Mucosa of gallbladder (tissue), 1 donor: ENCODE results near the gene PIK3C2B. TPM values are rescaled to one million over a fixed set of nuclear protein-coding genes. Genes with fewer than 3 reads are reported as not detected.
"Not testable (repeated sequence)": the region's sequence is repeated elsewhere in the genome, so short reads cannot be mapped to it uniquely, and the experiment has no call there.

ENCODE experiments used
- DNase-seq: peaks from one replicate; pipeline ENCODE4 v3.0.0-alpha.2; 2020; ENCODE audit warnings: low spot score
- total RNA-seq: library from RNA; stranded (reverse); gene quantifications from one replicate; pipeline ENCODE4 v1.2.1, GENCODE V29; 2021
- donor health status: DM: no; HTN: no; CAD: no.

PIK3C2B gene, protein sequence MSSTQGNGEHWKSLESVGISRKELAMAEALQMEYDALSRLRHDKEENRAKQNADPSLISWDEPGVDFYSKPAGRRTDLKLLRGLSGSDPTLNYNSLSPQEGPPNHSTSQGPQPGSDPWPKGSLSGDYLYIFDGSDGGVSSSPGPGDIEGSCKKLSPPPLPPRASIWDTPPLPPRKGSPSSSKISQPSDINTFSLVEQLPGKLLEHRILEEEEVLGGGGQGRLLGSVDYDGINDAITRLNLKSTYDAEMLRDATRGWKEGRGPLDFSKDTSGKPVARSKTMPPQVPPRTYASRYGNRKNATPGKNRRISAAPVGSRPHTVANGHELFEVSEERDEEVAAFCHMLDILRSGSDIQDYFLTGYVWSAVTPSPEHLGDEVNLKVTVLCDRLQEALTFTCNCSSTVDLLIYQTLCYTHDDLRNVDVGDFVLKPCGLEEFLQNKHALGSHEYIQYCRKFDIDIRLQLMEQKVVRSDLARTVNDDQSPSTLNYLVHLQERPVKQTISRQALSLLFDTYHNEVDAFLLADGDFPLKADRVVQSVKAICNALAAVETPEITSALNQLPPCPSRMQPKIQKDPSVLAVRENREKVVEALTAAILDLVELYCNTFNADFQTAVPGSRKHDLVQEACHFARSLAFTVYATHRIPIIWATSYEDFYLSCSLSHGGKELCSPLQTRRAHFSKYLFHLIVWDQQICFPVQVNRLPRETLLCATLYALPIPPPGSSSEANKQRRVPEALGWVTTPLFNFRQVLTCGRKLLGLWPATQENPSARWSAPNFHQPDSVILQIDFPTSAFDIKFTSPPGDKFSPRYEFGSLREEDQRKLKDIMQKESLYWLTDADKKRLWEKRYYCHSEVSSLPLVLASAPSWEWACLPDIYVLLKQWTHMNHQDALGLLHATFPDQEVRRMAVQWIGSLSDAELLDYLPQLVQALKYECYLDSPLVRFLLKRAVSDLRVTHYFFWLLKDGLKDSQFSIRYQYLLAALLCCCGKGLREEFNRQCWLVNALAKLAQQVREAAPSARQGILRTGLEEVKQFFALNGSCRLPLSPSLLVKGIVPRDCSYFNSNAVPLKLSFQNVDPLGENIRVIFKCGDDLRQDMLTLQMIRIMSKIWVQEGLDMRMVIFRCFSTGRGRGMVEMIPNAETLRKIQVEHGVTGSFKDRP (N-terminal part only)
- total RNA-seq: 64.6 TPM

DNA sequence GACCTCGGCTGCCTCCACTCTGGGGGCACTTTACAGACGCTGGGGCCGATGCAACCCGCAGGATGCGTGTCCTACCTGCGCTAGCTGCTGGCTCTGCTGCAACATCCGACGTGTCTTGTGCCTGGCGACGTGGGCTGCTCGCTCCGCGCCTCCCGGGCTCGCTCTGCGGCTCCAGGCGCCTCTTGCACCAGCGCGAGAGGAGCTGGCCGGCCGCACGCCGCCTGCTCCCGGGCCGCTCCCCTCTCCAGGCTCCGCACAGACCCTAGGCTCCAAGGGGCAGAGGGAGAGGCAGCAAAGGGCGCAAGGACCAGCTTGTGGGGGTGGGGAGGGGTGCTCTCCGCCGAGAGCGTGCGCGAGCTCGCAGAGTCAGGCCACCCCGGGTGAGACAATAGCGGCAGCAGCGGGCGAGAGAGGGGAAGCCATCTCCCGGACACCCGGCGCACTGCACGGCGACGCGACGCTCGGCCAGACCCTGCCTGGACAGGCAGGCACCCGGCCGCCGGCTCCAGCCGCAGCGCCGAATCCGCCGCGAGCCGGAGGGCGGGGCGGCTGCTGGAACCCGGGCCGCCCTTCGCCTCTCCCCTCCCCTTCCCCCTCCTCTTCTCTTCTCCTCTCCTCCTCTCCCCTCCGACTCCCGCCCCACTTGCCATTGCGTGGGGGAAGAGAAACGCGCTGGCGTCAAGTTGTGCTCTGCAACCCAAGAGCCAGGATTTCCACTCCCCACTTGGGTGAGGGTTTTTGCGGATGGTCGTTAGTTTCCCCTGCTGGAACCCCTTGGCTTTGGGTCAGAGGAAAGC, at the start of gene PIK3C2B:
Gene PIK3C2B (minus strand): TSS at position 525 of the 797 bp plus-strand sequence. CDS start 25,003 bp downstream, outside the sequence.
- peak; percentile 68 for DNase-seq

DNA sequence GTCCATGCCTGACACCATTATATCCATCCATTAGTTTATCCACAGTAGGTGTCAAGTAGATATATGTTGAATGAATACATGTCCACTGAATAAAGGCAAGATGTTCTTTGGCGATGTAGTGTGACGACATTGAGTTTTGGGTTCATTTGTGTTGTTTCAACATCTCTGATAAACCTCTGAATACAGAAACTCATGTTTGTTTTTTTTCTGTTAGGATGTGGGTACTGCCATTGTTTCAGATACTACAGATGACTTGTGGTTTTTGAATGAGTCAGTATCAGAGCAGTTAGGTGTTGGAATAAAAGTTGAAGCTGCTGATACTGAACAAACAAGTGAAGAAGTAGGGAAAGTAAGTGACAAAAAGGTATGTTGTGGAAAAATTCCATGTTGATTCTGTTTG, 49.7 kb upstream of the PIK3C2B start:
- no peak for DNase-seq

DNA sequence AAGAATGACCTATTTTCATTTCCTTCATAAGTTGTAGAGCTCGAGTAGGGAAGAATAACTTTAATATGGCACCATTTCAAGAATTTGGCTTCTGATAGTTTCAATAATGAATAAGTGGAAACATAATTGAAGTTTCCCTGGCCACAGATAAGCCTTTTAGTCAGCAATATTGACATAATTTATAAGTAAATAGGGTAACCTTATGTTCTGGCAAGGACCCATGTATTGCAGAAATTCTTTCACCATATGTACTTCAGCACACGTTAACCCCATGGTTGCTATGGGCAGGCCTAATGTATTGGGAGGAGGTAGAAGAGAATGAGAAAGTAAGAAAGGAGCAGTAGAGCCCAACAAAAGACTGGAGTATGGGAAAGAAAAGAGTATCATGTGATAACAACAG, 47.0 kb upstream of the PIK3C2B start:
- no peak for DNase-seq

DNA sequence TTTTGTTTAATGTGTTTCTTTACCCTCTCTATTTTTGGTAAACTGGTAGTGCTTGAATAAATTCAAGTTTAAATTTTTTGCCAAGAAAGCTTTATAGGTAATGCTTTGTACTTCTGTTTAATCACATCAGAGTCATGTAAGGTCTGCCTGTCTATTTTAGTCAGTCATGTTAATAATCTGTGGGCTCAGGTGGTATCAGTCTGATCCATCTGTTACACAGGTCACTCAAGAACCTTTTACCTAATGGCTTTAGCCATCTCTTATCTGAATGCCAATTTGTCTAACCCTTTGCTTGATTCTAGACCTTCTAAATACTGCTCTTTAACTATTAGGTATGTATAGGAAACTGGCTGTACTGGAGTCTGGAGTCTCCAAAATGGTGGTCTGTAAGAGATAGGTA, 38.2 kb upstream of the PIK3C2B start:
- no peak for DNase-seq

DNA sequence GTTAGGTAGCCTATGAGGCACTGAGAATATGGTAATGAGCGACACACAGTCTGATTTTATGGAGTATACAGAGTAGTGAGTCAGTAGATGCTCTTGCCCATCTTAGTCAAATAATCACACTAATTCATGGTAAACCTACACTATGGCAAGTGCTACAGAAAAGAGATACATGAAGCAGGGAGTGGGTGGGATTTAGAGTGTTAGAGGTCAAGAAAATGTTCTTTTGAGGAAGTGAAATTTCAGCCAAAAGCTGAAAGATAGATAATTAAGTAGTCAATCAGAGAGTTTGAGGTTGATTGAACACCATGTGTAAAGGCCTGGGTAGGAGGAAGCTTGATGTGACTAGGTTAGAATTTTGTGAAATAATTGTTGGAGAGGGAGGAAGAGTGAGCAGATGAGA, 36.3 kb upstream of the PIK3C2B start:
- DNase-seq: no peak

DNA sequence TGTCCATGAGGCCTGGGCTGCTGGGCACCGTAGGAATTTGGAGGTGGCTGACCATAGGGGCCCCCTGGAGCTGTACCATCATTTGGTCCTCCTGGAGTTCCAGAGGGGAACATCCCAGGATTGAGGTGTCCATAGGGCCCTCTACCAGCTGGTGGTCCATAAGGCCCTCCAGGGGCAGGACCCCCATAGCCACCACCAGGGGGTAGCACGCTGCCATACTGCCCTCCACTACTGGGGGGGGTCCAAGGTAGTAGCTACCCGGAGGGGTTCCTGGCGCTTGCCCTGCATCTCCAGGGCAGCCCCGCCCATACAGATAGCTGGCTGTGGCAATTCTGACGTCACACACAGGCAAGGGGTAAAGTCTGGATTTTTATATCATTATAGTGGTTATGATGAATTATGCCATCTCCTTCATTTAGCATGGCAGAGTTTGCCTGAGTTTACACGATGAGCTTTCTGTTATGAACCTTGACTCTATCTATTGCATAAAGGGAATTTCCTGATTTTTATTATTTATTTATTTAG, 34.8 kb upstream of the PIK3C2B start:
- no peak for DNase-seq

DNA sequence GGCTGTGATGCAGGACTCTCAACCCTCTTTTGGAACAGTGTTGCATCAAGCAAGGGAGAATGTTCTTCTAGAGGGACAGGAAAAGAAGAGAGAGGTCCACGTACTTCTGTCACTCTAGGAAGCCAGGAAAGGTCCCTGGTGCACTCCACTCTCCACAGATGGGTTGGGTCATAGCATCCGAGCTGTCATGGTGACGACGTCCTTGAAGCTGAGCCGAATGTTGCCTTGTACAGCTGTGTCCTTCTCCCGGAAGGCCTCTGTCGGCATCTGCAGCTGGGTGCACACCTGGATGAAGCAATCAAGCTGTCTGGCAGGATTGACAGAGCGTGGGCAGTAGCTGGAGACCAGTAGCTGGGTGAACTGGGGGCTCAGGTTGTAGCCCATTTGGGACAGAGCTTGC, 34.1 kb upstream of the PIK3C2B start:
- DNase-seq: no peak

DNA sequence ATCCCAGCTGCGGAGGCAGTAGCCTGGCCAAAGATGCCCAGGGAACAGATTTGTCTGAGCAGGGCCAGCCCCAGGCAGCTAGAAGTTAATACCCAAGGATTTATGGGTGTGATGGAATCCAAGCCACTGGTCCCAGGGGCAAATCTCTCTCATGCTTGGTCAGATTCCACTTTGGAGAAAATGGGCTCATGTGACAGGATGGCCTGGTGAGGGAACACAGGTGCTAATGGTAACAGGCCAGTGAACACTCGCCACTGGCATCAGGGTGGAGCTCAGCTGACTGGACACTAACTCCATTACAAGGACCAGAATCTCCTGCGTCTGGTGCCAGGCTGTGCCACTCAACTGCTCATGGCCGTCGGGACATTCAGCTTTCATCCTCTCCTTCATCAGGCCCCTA, 33.6 kb upstream of the PIK3C2B start:
- DNase-seq: no peak

DNA sequence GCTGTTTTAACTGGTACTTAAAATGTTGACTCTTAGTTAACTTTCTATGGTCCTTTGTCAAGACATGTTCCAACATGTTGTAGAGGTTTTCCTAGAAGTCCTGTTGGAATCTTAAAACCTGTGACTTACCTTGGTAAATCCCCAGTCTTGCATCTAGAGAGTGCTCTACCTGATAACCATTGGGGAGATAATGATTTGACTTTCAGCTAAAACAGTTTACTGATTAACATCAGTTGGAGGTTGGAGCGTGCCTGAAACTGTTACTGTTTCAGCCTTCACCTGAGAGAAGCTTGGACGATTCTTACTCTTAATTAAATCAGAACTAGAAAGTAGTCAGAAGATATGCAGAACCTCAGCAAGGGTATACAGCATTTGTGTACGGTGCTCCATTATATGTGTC, 30.4 kb upstream of the PIK3C2B start:
- DNase-seq: no peak

DNA sequence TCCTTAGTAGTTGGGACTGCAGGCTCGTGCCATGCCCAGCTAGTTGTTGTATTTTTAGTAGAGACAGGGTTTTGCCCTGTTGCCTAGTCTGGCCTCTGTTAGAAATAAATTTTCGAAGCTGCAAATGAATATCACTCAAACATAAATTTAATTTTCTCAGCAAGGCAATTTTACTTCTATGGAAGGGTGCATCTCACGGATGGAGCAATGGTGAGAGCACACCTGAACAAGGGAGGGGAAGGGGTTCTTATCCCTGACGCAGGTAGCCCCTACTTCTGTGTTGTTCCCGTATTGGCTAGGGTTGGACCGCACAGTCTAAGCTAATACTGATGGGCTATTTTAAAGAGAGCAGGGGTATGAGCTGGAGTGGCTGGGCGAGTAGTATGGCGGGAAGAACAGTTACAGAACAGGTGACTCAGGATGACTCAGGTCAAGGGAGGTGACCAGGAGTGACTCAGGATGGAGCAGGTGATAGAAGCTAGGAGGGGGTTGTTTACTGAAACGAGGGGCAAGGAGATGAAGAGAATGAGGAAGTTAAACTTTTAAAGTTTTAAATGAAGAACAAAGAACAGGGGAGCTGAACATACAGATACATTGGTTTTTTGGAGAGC, 29.1 kb upstream of the PIK3C2B start:
- no peak for DNase-seq

DNA sequence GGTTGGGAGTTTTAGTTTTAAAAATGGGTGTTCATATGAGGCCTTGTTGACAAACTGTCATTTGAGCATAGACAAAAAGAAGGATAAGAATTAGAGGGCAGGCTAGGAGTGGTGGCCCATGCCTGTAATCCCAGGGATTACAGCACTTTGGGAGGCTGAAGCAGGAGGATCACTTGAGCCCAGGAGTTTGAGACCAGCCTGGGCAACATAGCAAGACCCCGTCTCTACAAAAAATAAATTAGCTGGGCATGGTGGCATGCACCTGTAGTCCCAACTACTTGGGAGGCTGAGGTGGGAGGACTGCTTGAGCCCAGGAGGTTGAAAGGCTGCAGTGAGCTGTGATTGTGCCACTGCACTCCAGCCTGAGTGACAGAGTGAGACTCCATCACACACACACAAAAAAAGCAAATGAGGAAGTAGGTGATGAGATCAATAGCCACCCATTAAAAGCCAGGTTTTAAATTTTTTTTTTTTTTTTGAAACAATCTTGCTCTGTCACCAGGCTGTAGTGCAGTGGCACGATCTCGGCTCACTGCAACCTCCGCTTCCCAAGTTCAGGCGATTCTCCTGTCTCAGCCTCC, 27.4 kb upstream of the PIK3C2B start:
- not testable (repeated sequence) for DNase-seq

DNA sequence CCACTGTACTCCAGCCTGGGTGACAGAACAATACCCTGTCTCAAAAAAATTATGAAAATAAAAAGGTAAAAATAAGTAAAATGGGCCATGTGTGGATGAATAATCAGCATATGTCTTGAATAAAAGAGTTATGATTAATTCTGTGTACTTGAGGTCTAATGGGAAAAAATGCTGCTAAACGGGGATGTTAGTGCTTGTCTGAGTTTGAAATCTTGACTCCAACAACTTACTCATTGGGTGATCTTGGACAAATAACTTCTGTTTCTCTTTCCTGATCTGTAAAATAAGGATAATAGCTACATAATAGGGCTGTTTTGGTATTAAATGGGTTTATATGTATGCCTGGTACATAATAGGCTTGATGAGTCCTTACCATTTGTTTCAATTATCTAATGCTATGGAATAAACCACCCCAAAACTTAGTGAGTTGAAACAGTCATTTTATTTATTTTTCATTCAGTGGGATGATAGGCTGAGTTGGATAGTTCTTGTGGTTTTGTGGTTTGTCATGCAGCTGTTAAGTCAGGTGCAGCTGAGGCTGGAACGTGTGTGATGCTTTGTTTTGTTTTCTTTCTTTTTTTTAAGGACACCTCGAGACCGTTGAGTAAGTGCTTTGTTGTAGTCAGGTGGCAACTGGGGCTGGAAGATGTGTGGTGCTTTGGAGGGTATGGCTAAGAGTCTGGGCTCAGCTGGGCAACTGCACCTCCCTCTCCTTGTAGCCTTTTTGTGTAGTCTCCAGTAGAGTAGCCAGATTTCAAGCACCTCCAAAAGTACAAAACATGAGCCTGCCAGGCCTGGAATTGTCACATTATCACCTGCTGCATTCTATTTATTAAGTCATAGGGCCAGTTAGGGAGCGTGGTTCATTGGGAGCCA, 26.5 kb upstream of the PIK3C2B start:
- DNase-seq: no peak

DNA sequence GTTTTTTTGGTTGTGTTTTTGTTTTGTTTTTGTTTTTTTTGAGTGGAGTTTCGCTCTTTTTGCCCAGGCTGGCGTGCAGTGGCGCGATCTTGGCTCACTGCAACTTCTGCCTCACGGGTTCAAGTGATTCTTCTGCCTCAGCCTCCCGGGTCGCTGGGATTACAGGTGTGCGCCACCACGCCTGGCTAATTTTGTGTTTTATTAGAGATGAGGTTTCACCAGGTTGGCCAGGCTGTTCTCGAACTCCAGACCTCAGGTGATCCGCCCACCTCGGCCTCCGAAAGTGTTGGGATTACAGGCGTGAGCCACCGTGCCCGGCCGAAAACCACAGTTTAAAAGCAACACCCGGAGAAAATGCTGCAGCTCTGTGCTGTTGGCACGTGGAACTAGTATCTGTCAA, 22.8 kb upstream of the PIK3C2B start:
- not testable (repeated sequence) for DNase-seq

DNA sequence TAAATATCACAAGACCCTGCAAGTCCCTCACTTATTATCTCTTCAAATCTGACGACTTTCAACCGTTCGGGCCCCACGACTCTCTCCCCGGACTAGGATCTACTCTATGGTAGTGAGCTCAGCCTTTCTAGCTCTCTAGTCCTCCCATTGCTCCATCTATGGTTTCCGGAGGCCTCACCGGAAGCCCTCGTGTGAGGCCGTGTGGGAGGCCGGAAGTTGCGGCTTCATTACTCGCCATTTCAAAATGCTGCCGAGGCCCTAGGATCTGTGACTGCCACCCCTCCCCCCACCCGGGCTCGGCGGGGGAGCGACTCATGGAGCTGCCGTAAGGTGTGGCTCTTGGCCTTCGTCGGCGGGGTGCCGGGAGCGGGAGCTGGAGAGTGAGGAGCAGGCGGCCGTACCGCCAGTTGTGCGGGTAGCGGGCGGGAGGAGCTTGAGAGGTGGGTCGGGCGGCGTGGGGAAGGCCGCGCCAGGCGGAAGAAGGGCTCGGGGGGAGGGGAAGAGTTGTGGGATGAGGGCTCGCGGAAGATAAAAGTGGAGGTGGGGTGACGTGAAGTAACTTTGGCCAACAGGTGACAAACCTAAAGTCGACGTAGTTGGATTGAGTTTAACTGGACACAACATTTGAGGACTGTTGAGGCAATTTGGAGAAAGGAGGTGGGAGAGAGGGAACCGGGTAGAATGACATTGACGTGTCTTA, 21.7 kb upstream of the PIK3C2B start, which contains the start of gene MDM4:
Gene MDM4 (plus strand): TSS at position 227 of the 700 bp plus-strand sequence. CDS start 9,113 bp downstream, outside the sequence.
- peak; percentile 94 for DNase-seq

DNA sequence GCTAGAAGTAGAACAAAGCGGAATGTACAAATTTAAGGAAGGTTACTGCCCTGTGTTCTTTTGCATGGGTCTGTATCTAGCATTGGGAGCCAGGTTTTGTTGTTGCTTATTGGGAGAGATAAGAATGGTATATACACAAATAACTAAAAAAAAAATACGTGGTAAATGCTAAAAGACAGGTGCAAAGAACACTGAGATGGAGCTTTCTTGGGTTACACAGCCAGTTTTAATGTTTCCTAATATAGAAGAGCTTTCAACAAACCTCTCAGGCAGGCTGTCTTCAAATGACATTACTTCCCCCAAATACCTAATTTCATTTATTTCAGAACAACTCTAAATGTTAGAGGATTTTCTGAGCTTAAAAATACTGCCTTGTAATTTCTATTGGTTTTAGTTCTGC, 20.2 kb upstream of the PIK3C2B start:
- DNase-seq: no peak

DNA sequence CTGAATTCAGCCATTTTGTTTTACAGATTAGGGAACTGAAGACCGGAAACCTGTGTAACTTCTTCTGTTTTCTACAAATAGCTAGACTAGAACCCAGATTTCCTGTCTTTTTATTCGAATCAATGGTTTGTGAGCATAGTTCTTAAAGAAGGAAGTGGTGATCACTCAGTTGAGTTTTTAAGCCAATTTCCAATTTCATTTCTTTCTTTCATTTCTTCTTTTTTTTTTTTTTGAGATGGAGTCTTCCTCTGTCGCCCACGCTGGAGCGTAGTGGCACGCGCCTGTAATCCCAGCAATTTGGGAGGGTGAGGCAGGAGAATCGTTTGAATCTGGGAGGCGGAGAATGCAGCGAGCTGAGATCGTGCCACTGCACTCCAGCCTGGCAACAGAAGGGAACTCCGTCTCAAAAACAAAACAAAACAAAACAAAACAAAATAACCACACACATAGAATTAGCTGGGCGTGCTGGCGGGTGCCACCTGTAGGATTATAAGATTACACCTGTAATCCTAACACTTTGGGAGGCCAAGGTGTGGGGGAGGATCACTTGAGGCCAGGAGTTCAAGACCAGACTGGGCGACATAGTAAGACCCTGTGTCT, 18.6 kb upstream of the PIK3C2B start:
- no peak for DNase-seq

DNA sequence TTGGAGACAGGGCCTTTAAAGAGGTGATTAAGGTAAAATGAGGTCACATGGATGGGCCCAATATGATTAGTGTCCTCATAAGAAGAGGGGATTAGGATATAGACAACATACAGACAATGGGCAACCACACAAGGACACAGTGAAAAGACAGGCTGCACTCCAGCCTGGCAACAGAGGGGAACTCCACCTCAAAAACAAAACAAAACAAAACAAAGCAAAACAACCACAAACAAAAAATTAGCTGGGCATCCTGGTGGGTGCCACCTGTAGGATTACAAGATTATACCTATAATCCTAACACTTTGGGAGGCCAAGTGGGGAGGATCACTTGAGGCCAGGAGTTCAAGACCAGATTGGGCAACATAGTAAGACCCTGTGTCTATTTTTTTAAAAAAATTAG, 16.8 kb upstream of the PIK3C2B start:
- DNase-seq: no peak

DNA sequence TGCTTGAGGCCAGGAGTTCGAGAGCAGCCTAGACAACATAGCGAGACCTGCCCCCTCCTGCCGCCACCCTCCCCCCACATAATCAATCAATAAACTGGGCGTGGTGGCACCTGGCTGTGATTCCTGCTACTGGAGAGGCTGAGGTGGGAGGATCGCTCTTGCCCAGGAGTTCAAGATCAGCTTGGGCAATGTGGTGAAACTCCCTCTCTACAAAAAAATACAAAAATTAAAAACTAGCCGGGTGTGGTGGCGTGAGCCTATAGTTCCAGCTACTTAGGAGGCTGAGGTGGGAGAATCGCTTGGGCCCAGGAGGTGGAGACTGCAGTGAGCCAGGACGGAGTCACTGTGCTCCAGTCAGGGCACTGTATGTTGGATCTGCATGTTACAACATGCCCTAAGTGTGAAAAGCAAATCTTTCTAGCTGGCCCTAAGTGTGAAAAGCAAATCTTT, 14.6 kb upstream of the PIK3C2B start:
- DNase-seq: no peak
